Muscle layer of duodenum (tissue), 2 donors: Measurements from ENCODE around the gene FAM240A.

Experiments
- H3K27ac ChIP-seq: one replicate; pipeline ENCODE4 v1.7.0; 2013; ENCODE audit warnings: mild to moderate bottlenecking, low read length
- H3K27me3 ChIP-seq: one replicate; pipeline ENCODE4 v1.7.0; 2013; ENCODE audit warnings: low read depth, mild to moderate bottlenecking, control low read depth, low read length
- H3K36me3 ChIP-seq, 2 donors: one replicate each; pipeline ENCODE4 v1.7.0; 2013; ENCODE audit warnings: low read length in 2 of 2, control low read depth in 1 of 2, mild to moderate bottlenecking in 1 of 2; ENCODE audit not compliant: insufficient read depth in 2 of 2, control insufficient read depth in 1 of 2
- H3K4me1 ChIP-seq, 2 donors: one replicate each; pipeline ENCODE4 v1.7.0; 2013; ENCODE audit warnings: low read length in 2 of 2, mild to moderate bottlenecking in 2 of 2, control low read depth in 1 of 2, moderate library complexity in 1 of 2; ENCODE audit not compliant: insufficient read depth in 2 of 2, control insufficient read depth in 1 of 2
- H3K4me3 ChIP-seq, 2 donors: one replicate each; pipeline ENCODE4 v1.7.0; 2013; ENCODE audit warnings: low read length in 2 of 2, low read depth in 1 of 2, mild to moderate bottlenecking in 1 of 2
- H3K9me3 ChIP-seq, 2 donors: one replicate each; pipeline ENCODE4 v1.7.0; 2013; ENCODE audit warnings: low read length in 2 of 2, control low read depth in 1 of 2, mild to moderate bottlenecking in 1 of 2; ENCODE audit not compliant: control insufficient read depth in 1 of 2
- donor health status: healthy.

The FAM240A gene

GRCh38 chr3:46673151-46674030, 61.1 kb downstream of the FAM240A start:
- Histone ChIP-seq H3K4me3 (no peak overlapping the region), H3K36me3 (peaks cover 3 to 10% of the 10 kb centered on the region in 2 donors), H3K4me1 (no peaks in the 10 kb centered on the region), H3K27me3 (no peaks in the 10 kb centered on the region), H3K27ac (no peak overlapping the region), H3K9me3 (no peaks in the 10 kb centered on the region)

GRCh38 chr3:46674031-46674845, 61.9 kb downstream of the FAM240A start:
- Histone ChIP-seq H3K27me3 (no peaks in the 10 kb centered on the region), H3K4me3 (no peak overlapping the region), H3K4me1 (no peaks in the 10 kb centered on the region), H3K27ac (no peak overlapping the region), H3K9me3 (no peaks in the 10 kb centered on the region), H3K36me3 (peaks cover 3 to 10% of the 10 kb centered on the region in 2 donors)

- no peaks in the 10 kb centered on the region for H3K4me1 ChIP-seq
- peaks cover 3 to 10% of the 10 kb centered on the region in 2 donors for H3K36me3 ChIP-seq
- no peaks in the 10 kb centered on the region for H3K27me3 ChIP-seq
- no peak overlapping the region for H3K27ac ChIP-seq
- no peak overlapping the region for H3K4me3 ChIP-seq
- no peaks in the 10 kb centered on the region for H3K9me3 ChIP-seq
Observed at GRCh38 chr3:46675426-46675825, 63.1 kb downstream of the FAM240A start.
